GM21381 (cell line): ENCODE results near the gene ARRDC2.
"Not testable (repeated sequence)": the region's sequence is repeated elsewhere in the genome, so short reads cannot be mapped to it uniquely, and the experiment has no call there.

ENCODE experiments used
- ATAC-seq: cut with Tn5 transposase; IDR thresholded peaks from one replicate; pipeline ENCODE4 v1.9.1; 2021; ENCODE audit warnings: mild to moderate bottlenecking, moderate library complexity; ENCODE audit not compliant: unreplicated experiment

ARRDC2 gene

GRCh38 chr19:18016209-18016910, 8.4 kb downstream of the ARRDC2 start:
- no peak for ATAC-seq

GRCh38 chr19:18017275-18018083, 9.5 kb downstream of the ARRDC2 start:
- ATAC-seq = no peak

GRCh38 chr19:18020212-18021085, 12.5 kb downstream of the ARRDC2 start:
- ATAC-seq = no peak

GRCh38 chr19:18021121-18021755, 13.3 kb downstream of the ARRDC2 start:
- ATAC-seq = no peak

GRCh38 chr19:18023622-18024251, 15.8 kb downstream of the ARRDC2 start:
- no peak for ATAC-seq

GRCh38 chr19:18027151-18027550, 19.2 kb downstream of the ARRDC2 start:
- ATAC-seq = no peak

- ATAC-seq = no peak
Observed at GRCh38 chr19:18029617-18030338, 21.8 kb downstream of the ARRDC2 start.

- ATAC-seq = not testable (repeated sequence)
Observed at GRCh38 chr19:18031401-18031800, 23.4 kb downstream of the ARRDC2 start.

- ATAC-seq = not testable (repeated sequence)
Observed at GRCh38 chr19:18032102-18032501, 24.1 kb downstream of the ARRDC2 start.

- ATAC-seq = no peak
Observed at GRCh38 chr19:18041054-18041453, 33.1 kb downstream of the ARRDC2 start.

- ATAC-seq = no peak
Observed at GRCh38 chr19:18043676-18044075, 35.7 kb downstream of the ARRDC2 start.

- ATAC-seq = peak; percentile 91
Observed at GRCh38 chr19:18044825-18045304, 36.9 kb downstream of the ARRDC2 start.

GRCh38 chr19:18045307-18046050, 37.5 kb downstream of the ARRDC2 start:
- no peak for ATAC-seq

GRCh38 chr19:18046059-18046718, 38.2 kb downstream of the ARRDC2 start:
- ATAC-seq = no peak

- ATAC-seq = no peak
Observed at GRCh38 chr19:18049385-18049784, 41.4 kb downstream of the ARRDC2 start.

GRCh38 chr19:18051887-18052286, 43.9 kb downstream of the ARRDC2 start:
- ATAC-seq = no peak

- ATAC-seq = no peak
Observed at GRCh38 chr19:18053576-18054219, 45.7 kb downstream of the ARRDC2 start.

GRCh38 chr19:18055967-18056366, 48.0 kb downstream of the ARRDC2 start:
- no peak for ATAC-seq
